ENCODE measurements around the gene CYSRT1. TPM values are rescaled to one million over a fixed set of nuclear protein-coding genes. Genes with fewer than 3 reads are reported as not detected.
"Not testable (repeated sequence)": the region's sequence is repeated elsewhere in the genome, so short reads cannot be mapped to it uniquely, and the experiment has no call there.

CYSRT1 gene
- total and polyA plus RNA-seq, 8 donors, result 0.92 to 47.3 (median 3.4) TPM; not detected in 3

- 54 to 62% (median 60%) methylated on average over 10 to 13 of the region's 13 CpGs for WGBS, 5 donors
- H3K27ac ChIP-seq, result peak overlapping the region in 2 of 5 donors; percentile 8 to 32
These were observed 13.1 kb downstream of the CYSRT1 start for GRCh38 chr9:137237759-137238726.

GRCh38 chr9:137239541-137240200 is 14.7 kb downstream of the CYSRT1 start:
- Histone ChIP-seq H3K4me3 (peak overlapping the region; percentile 60 to 78 (median 72)), H3K27me3 (peaks cover 7 to 16% (median 13%) of the 10 kb centered on the region in 3 donors), H3K36me3 (peaks cover 16 to 22% (median 21%) of the 10 kb centered on the region in 4 donors), H3K4me1 (peaks cover 47 to 81% (median 77%) of the 10 kb centered on the region in 4 donors), H3K27ac (peak overlapping the region; percentile 83 to 97 (median 94))
- not testable (repeated sequence) for H3K9me3 ChIP-seq, DNase-seq
- intact Hi-C loops (cut with DNase I; ENCODE audit: low total_unique reads), result loop anchor here (10.0 kb wide), 1 partner anchor 55 kb away; the partner anchor contains the start of genes ANAPC2 and SSNA1
- WGBS, 5 donors, result 49 to 58% (median 55%) methylated on average over 27 of the region's 27 CpGs

More at GRCh38 chr9:137237759-137238726, 13.1 kb downstream of the CYSRT1 start:
- TF ChIP-seq POLR2AphosphoS5 (IDR thresholded peaks at IDR 0.05) (peak in 1 of 3 donors; percentile 6), EP300 (IDR thresholded peaks at IDR 0.05) (no peak), POLR2A (IDR thresholded peaks at IDR 0.05) (no peak)
- peaks cover 9 to 13% (median 11%) of the 10 kb centered on the region in 4 donors for H3K36me3 ChIP-seq
- no peaks in the 10 kb centered on the region for H3K9me3 ChIP-seq
- H3K27me3 ChIP-seq, result peaks cover 10 to 32% (median 30%) of the 10 kb centered on the region in 3 donors
- H3K4me1 ChIP-seq, result peaks cover 40 to 73% (median 66%) of the 10 kb centered on the region in 4 donors
- intact Hi-C loops (cut with DNase I; ENCODE audit: low total_unique reads), result loop anchor here (10.0 kb wide), 1 partner anchor 53 kb away; the partner anchor contains the start of genes ANAPC2 and SSNA1
- no peak overlapping the region for H3K4me3 ChIP-seq
- DNase-seq, result peak in 1 of 2 donors; percentile 68

- WGBS, 5 donors, result 0 to 2% (median 1%) methylated on average over 10 to 58 of the region's 58 CpGs
- peaks cover 47 to 78% (median 76%) of the 10 kb centered on the region in 4 donors for H3K4me1 ChIP-seq
- intact Hi-C loops (cut with DNase I; ENCODE audit: low total_unique reads), result no loop called here
These were observed 15.4 kb downstream of the CYSRT1 start for GRCh38 chr9:137240318-137240840.

GRCh38 chr9:137240841-137241489 is 16.0 kb downstream of the CYSRT1 start, which contains the start of gene TUBB4B:
TSS of gene TUBB4B (plus strand) at chr9:137241287. CDS start at chr9:137241361, 74 bp downstream.
- TF ChIP-seq POLR2A (IDR thresholded peaks at IDR 0.05) (peak in 2 of 4 donors; percentile 91 to 100), CTCF (IDR thresholded peaks at IDR 0.05) (no peak), EP300 (IDR thresholded peaks at IDR 0.05) (no peak), POLR2AphosphoS5 (IDR thresholded peaks at IDR 0.05) (peak; percentile 86 to 100 (median 100))
- intact Hi-C loops (cut with DNase I; ENCODE audit: low total_unique reads), result no loop called here
- peak; percentile 99 to 100 for DNase-seq
- Histone ChIP-seq H3K9me3 (no peaks in the 10 kb centered on the region), H3K4me3 (peak within 1 kb of the TSS; percentile 73 to 94 (median 82)), H3K4me1 (peaks cover 45 to 72% (median 71%) of the 10 kb centered on the region in 4 donors), H3K27me3 (peaks cover 0 to 3% (median under 1%) of the 10 kb centered on the region in 3 donors), H3K36me3 (peaks cover 16 to 22% (median 21%) of the 10 kb centered on the region in 4 donors), H3K27ac (peak within 1 kb of the TSS; percentile 93 to 97 (median 97))
- WGBS, 5 donors, result 0% methylated on average over 42 to 67 of the region's 67 CpGs

More at GRCh38 chr9:137240318-137240840, 15.4 kb downstream of the CYSRT1 start:
- H3K27me3 ChIP-seq, result peaks cover under 1 to 9% (median 6%) of the 10 kb centered on the region in 3 donors
- peak; percentile 74 to 94 for DNase-seq
- H3K9me3 ChIP-seq, result no peaks in the 10 kb centered on the region
- H3K27ac ChIP-seq, result peak overlapping the region; percentile 83 to 97 (median 94)
- H3K36me3 ChIP-seq, result peaks cover 16 to 22% (median 21%) of the 10 kb centered on the region in 4 donors
- peak overlapping the region; percentile 60 to 78 (median 72) for H3K4me3 ChIP-seq
- TF ChIP-seq CTCF (IDR thresholded peaks at IDR 0.05), result no peak
- peak in 2 of 3 donors; percentile 29 to 55 for TF ChIP-seq POLR2AphosphoS5 (IDR thresholded peaks at IDR 0.05)
